Psoas muscle (tissue), 8 donors: ENCODE results near the gene WDR38. TPM values are rescaled to one million over a fixed set of nuclear protein-coding genes. Genes with fewer than 3 reads are reported as not detected.

Source experiments
- ATAC-seq, 4 donors: fragments of 200-7000 bp; cut with Tn5 transposase; one replicate each; pipeline ENCODE4 v1.9.1; 2020; ENCODE audit warnings: moderate library complexity in 3 of 4, mild to moderate bottlenecking in 2 of 4
- DNase-seq, 2 donors: peaks; one replicate each; pipeline ENCODE4 v3.0.0-alpha.2; 2020
- H3K27ac ChIP-seq: fragments of 200-600 bp; one replicate; pipeline ENCODE4 v1.8.0; 2022
- H3K27me3 ChIP-seq, 3 donors: fragments of 200-600 bp in 1 of 3; one replicate each; pipeline versions ENCODE4 v1.6.1 to v1.8.0; 2013 to 2022; ENCODE audit warnings: low read length in 2 of 3, mild to moderate bottlenecking in 2 of 3, moderate library complexity in 1 of 3; ENCODE audit not compliant: insufficient read depth in 3 of 3
- H3K36me3 ChIP-seq, 2 donors: fragments of 200-600 bp in 1 of 2; one replicate each; pipeline versions ENCODE4 v1.6.1 to v1.8.0; 2013 to 2022; ENCODE audit warnings: low read depth in 1 of 2, mild to moderate bottlenecking in 1 of 2, moderate library complexity in 1 of 2; ENCODE audit not compliant: insufficient read depth in 1 of 2
- H3K4me1 ChIP-seq: fragments of 200-600 bp; one replicate; pipeline ENCODE4 v1.8.0; 2022
- H3K4me3 ChIP-seq: fragments of 200-600 bp; one replicate; pipeline ENCODE4 v1.8.0; 2022; ENCODE audit warnings: mild to moderate bottlenecking
- H3K9me3 ChIP-seq: fragments of 200-600 bp; one replicate; pipeline ENCODE4 v1.8.0; 2022
- WGBS, 3 donors: extraction: QIAGEN DNeasy Blood & Tissue Kit; methylation state at CpG; one replicate each; pipeline versions ENCODE4 v1.1.6 to v1.1.7; 2013; 5-methylcytosine and 5-hydroxymethylcytosine counted together
- intact Hi-C, 2 donors: fragments of 100-400 bp; cut with DNase I; formaldehyde crosslinking; loops; one replicate each; pipeline versions ENCODE4 v1.11.0 to v1.14.2; 2022
- polyA plus RNA-seq, 3 donors: library from polyadenylated mRNA; stranded (reverse); fragments of 200-250 nt; gene quantifications; one replicate each; pipeline ENCODE4 v1.2.3, GENCODE V29; 2013
- total RNA-seq, 4 donors: library from RNA; stranded (reverse); fragmentation: NEBNext Ultra II Directional in 2 of 4; extraction: Animal tissue kit (Norgen Biotek cat#: 25700) in 2 of 4; gene quantifications; one replicate each; pipeline versions ENCODE4 v1.2.1 to v1.2.4, GENCODE V29; 2021 to 2023
- TF ChIP-seq, protein P1 (sequence below): fragments of 200-600 bp; IDR thresholded peaks from one replicate; pipeline ENCODE4 v1.8.0; 2022; ENCODE audit warnings: antibody characterized with exemption
- donor health status: healthy with polysubstance abuse.
- donor health status: DM: no; HTN: no; CAD: no; lungs with moderate emphysema.
- donor health status: Bipolar disorder and iron deficiency.
- donor health status: healthy.
- donor health status: DM: yes; HTN: yes; CAD: no.
- donor health status: DM: no; HTN: no; CAD: no.
- donor health status: DM: no; HTN: no; CAD: no.
- donor health status: DM: yes; HTN: yes; CAD: no.

WDR38 gene
- total and polyA plus RNA-seq, 7 donors = 0.05 TPM; not detected in 6

DNA sequence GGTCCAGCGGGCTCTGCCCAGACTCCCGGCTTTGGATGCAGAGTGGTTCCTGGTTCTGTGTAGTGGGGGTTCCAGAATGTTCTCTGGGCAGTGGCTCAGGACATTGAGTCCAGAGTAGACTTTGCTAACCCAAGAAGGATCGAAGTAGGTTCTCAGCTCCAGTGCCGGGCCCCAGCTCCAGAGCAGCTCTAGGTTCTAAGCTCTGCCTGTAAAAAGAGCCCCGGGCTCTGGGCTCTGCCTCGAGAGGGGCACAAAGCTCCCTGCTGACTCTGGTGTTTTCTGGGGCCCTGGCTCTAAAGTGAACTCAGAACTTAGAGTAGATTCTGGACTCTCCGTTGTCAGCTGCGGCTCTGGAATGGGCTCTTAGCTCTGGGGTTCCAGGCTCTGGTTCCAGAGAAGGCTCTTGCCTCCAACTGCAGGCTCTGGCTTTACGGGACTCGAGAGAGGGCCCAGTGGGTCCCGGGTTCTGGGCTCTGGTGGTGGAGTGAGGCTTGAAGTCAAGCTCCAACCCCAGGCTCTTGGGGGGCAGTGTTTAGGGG lies 414 bp downstream of the WDR38 start:
- ATAC-seq (no peak), DNase-seq (no peak)
- no peaks in the 10 kb centered on the region for H3K9me3 ChIP-seq
- peaks cover 0 to 24% of the 10 kb centered on the region in 2 donors for H3K36me3 ChIP-seq
- no peaks in the 10 kb centered on the region for H3K27me3 ChIP-seq
- intact Hi-C loops = loop anchor here in 1 of 2 donors (1.0 kb wide), 1 partner anchor 79 kb away; no protein-coding TSS in a partner anchor
- H3K27ac ChIP-seq = peak overlapping the region; percentile 9
- TF ChIP-seq, protein P1, sequence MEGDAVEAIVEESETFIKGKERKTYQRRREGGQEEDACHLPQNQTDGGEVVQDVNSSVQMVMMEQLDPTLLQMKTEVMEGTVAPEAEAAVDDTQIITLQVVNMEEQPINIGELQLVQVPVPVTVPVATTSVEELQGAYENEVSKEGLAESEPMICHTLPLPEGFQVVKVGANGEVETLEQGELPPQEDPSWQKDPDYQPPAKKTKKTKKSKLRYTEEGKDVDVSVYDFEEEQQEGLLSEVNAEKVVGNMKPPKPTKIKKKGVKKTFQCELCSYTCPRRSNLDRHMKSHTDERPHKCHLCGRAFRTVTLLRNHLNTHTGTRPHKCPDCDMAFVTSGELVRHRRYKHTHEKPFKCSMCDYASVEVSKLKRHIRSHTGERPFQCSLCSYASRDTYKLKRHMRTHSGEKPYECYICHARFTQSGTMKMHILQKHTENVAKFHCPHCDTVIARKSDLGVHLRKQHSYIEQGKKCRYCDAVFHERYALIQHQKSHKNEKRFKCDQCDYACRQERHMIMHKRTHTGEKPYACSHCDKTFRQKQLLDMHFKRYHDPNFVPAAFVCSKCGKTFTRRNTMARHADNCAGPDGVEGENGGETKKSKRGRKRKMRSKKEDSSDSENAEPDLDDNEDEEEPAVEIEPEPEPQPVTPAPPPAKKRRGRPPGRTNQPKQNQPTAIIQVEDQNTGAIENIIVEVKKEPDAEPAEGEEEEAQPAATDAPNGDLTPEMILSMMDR = no peak
- WGBS, 3 donors = 60 to 69% (median 66%) methylated on average over 11 of the region's 11 CpGs
- peaks cover 15% of the 10 kb centered on the region for H3K4me1 ChIP-seq
- H3K4me3 ChIP-seq = peak overlapping the region; percentile 64

DNA sequence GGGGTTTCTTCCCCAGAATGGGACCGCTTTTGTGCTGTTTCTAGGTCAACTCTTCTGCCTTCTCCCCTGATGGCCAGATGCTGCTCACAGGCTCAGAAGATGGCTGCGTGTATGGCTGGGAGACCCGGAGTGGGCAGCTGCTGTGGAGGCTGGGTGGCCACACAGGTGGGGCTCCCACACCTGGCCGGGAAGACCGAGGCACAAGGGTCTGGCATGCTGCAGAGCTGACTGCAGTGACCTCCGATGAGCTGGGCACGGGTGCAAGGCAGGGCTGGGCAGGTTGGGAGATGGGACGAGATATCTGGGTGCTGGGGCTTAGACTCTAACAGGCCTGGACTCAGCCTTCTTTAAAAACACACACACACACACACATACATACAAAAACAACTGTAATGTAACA lies 901 bp downstream of the WDR38 start:
- WGBS, 3 donors = 79 to 82% (median 81%) methylated on average over 8 of the region's 8 CpGs
- TF ChIP-seq, protein P1 = no peak
- Histone ChIP-seq H3K27me3 (no peaks in the 10 kb centered on the region), H3K4me1 (peaks cover 20% of the 10 kb centered on the region), H3K4me3 (no peak overlapping the region), H3K9me3 (no peaks in the 10 kb centered on the region), H3K36me3 (peaks cover 0 to 29% of the 10 kb centered on the region in 2 donors), H3K27ac (no peak overlapping the region)
- ATAC-seq = no peak
- no peak for DNase-seq
- intact Hi-C loops = no loop called here

DNA sequence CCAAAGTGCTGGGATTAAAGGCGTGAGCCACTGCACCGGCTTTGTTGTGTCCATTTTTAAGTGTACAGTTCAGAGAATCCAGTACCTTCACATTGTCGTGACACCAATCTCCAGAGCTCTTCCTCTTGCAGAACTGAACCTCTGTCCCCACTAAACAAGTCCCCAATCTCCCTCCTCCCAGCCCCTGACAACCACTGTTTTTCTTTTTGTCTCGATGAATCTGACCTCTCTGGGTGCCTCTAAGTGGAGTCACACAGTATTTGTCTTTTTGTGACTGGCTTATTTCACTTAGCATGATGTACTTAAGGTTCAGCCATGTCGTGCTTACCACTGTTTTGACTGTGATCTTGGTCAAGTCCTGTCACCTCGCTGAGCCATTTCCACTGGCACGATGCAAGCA lies 1.6 kb downstream of the WDR38 start:
- H3K4me1 ChIP-seq = peaks cover 27% of the 10 kb centered on the region
- H3K27ac ChIP-seq = no peak overlapping the region
- intact Hi-C loops = no loop called here
- DNase-seq = no peak
- H3K9me3 ChIP-seq = no peaks in the 10 kb centered on the region
- ATAC-seq = no peak
- TF ChIP-seq, protein P1 = no peak
- peaks cover 0 to 36% of the 10 kb centered on the region in 2 donors for H3K36me3 ChIP-seq
- 70 to 76% (median 74%) methylated on average over 7 of the region's 7 CpGs for WGBS, 3 donors
- H3K4me3 ChIP-seq = no peak overlapping the region
- H3K27me3 ChIP-seq = no peaks in the 10 kb centered on the region

DNA sequence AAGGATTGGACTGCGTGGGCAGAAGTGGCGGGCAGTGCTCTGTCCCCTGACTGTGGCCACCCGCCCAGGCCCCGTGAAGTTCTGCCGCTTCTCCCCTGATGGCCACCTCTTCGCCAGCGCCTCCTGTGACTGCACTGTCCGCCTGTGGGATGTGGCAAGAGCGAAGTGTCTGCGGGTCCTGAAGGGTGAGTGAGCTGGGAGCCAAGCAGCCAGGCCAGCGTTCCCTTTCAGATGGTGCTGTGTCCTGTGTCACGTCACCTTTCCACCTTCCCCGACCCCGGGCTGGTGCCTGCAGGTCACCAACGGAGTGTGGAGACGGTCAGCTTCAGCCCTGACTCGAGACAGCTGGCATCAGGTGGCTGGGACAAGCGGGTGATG lies 2.3 kb downstream of the WDR38 start:
- Histone ChIP-seq H3K4me1 (peaks cover 33% of the 10 kb centered on the region), H3K27me3 (no peaks in the 10 kb centered on the region), H3K4me3 (no peak overlapping the region), H3K36me3 (peaks cover 4 to 43% of the 10 kb centered on the region in 2 donors), H3K9me3 (no peaks in the 10 kb centered on the region), H3K27ac (no peak overlapping the region)
- intact Hi-C loops = no loop called here
- 83 to 84% (median 83%) methylated on average over 18 of the region's 18 CpGs for WGBS, 3 donors
- ATAC-seq = no peak
- DNase-seq = no peak
- TF ChIP-seq, protein P1 = no peak
